Stimulated activated CD4-positive, alpha-beta T cell treated with anti-CD3 and anti-CD28 coated beads, TNF-alpha, amount 100 ng/mL, for 48 hours (primary cell): Measurements from ENCODE around the gene FOXK2.

Experiments used
- DNase-seq, 3 donors: peaks; one replicate each; pipeline ENCODE4 v3.0.0-alpha.2; 2020; ENCODE audit warnings: low read depth in 3 of 3

The FOXK2 gene

GRCh38 chr17:82605939-82606600 lies 86.5 kb downstream of the FOXK2 start:
- no peak for DNase-seq

DNA sequence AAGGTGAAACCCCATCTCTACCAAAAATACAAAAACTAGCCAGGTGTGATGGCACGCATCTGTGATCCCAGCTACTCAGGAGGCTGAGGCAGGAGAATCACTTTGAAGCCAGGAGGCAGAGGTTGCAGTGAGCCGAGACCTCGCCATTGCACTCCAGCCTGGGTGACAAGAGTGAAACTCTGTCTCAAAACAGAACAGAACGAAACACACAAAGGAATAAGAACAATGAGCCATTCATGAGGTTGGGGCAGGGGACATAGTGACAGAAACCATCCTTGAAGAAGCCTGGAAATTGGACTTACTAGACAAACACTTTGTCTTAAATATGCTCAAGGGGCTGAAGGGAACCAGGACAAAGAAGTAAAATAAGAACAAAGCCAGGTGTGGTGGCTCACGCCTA lies 89.3 kb downstream of the FOXK2 start:
- DNase-seq = no peak

GRCh38 chr17:82609655-82610054 lies 90.1 kb downstream of the FOXK2 start:
- no peak for DNase-seq

DNA sequence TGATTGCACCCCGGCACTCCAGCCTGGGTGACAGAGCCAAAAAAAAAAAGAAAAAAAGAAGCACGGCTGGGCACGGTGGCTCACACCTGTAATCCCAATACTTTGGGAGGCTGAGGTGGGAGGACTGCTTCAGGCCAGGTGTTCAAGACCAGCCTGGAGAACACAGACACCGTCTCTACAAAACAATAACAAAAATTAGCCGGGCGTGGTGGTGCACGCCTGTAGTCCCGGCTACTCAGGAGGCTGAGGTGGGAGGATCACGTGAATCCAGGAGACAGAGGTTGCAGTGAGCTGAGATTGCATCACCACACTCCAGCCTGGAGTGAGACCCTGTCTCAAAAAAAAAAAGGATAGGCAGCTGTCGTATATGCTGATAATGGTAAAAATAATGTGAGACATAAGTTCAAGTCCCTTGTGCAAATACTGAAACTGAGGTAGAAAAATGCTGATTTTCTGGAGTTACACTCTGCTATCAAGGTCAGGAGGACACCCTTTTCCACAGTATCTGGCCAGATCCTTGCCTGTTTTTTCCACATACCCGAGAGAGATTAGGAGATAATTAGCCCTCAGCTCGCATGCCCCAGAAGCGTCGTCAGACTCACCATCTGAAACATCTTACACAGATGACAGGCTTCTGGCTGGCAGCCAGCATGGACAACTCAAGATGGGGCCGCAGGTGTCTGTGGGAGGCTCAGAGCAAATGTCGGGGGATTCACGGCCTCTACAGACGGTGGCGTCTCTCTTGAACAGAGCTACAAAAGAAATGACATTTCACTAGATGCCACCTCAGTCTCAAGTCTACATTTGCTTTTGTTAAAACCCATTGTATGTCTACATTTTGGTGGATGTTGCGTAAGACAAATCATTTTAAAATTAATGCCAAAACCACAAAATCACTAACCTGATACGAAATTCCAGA lies 91.9 kb downstream of the FOXK2 start:
- no peak for DNase-seq

DNA sequence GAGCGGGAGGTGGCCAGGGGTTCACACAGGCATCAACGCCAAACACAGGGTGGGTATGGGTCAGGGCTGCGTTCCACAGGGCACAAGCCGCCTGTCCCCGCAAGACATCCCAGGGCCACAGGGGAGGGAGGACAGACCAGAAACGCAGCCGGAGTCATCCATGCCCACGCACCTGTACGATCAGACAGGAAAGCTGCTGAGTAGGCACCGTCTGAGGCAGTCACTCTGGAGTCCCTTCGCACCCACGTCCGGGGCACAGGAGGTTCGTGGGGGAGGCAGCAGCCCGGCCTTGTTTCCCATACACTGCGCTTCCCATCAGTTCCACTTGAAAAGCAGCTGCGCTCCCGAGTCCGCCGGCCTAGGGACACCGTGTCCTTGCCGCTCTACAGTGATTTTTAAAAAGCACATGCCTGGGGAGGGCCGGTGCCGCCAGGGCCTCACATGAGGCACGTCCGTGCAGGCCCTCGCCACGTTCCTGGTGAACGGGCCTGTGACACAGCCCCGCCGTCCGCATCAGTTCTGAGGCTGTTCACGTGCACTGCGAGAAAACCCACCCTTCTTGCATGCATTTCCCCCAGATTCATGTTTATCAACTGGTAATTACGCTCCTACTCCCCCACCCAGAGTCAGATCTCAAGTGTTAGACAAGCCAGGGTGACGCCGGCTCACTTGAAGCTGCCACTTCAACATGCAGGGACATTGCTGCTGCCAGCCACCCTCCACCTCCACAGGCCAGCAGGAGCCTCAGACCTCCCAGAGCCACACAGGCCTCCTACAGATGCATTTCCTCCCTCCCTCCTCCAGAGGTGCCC lies 94.0 kb downstream of the FOXK2 start:
- DNase-seq = no peak

GRCh38 chr17:82614095-82614631 lies 94.6 kb downstream of the FOXK2 start:
- no peak for DNase-seq

DNA sequence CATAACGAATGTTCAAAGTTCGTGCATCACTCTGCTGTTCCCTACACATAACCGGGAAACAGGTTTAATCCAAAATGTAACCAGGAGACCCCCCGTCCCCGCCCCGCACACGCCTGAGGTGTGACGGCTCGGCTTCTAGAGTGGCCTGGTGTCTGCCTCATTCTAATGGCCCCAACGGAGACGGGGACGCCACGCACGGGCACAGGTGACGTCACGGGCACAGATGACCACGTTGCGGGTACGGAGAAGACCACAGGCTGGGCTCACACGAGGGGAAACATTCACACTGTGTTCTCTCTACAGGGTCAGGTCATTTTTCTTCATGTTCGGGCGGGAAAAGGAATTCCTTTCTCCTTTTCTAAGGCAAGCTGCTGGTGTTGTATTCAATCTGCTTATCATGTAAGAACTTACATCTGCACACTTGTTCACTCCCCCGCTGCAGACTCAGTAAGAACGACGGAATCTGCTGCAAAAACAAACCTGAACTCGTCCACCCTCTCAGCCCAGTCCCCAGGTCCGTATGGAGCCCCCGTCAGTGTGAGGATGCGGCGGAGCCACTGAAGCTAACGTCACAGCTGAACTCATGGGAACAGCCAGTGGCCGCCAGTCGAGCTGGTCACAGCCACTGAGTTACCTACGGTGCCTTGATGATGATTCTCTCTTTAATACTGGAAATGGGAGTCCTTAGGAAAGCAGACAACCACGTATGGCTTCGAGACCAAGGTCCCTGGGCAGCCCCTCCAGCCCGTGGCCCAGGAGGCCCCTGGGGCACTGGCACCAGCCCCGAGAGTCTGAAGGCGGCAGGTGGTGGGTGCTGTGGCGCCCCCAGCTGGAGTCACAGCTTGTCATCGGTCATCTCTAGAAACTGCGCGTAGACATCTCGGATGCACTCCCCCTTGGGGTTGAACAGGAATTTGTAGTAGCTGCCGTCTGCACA lies 95.8 kb downstream of the FOXK2 start:
- DNase-seq = no peak

DNA sequence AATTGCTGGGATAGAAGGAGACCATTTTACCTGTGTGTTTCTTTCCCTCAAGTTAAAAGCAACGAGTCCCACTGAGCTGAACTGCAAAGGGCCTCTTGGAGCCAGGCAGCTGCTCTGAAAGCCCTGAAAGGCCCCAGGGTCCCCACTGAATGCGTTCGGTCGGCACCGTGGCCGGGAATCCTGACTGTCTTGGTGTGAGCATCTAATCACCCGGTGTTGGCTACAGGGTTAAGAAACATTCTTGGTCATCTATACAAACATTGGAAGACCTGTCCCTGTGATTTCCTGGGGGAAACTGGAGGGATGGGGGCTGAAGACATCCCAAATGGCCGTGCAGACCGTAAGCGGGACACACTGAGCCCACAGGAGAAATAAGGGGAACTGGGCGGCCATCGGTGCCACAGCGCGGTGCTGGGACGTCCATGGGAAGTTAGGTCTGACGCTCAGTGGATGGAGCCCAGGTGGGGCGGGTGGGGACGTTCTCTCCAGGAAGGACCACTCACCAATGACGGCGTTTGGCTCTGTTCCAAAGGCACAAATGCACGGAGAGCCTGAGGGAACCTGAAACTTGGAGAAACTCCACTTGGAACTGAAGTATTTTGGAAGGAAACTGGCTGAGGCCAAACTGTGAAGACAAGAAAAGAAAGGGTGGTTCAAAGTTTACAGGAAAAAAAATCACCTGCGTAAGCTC lies 96.6 kb downstream of the FOXK2 start:
- DNase-seq = no peak

DNA sequence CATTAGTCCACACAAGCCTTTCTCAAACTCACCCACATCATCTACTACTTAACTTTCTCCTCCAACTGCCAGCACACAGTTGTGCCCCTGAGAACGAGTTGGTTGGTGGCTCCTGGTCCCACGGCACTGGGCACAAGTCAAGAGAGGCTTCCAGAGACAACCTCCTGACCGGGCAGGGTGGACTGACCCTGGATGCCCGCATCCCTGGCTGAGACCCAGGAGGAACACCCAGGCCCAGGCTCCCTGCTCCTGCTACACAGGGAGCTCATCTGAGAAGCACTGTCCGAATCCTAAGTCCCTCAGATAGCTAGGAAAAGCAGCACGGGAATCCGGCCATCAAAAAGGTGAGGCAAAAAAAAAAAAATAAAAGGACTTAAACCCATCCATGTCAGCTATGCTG lies 99.7 kb downstream of the FOXK2 start:
- no peak for DNase-seq

DNA sequence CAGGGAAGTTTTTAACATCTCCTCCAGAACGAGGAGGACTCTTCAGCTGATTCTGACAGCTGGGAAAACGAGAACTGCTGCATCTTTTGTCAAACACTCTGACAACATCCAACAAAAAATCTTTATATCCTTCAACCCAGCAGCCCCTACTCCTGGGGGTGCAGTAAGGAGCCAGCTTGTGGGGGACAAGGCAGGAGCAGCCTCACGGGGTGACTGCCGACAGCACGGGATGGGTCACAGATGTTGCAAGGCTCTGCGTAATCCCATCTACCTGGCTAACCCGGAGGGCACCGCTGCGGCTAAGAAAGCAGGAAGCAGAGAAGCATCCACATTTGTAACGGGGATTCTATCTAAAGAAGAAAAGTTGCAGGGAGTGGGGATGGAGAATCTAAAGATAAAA lies 100.1 kb downstream of the FOXK2 start:
- DNase-seq = no peak

DNA sequence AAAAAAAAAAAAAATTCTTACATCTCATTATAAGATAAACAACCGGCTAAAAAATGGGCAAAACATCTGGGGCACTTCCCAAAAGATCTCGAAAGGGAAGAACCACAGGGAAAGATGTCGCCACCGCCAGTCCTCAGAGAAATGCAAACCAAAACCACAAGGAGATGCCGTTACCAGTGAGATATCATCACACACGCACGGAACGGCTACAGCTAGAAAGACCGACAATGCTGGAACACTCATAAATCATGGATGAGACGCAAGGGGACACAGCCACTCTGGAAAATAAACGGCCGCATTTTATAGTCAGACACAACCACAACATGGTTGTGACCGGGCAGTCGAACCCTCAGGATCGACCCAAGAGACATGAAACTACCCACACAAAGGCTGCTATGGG lies 104.2 kb downstream of the FOXK2 start:
- DNase-seq = no peak

DNA sequence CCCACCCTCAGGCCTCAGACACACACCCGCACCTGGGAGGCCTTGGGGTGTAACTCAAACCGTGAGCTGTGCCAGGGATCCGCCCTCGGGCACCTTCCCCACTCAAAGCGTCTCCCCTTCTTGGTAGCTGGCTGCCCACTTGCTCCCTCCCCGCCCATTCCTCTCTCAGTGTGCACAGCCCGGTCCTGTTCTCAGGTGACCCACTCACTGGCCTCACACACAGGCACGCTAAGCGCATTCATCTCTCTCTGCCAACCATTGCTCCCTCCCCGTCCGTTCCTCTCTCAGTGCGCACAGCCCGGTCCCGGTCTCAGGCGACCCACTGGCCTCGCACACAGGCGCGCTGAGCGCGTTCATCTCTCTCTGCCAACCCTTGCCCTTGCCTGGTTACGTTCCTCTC lies 107.9 kb downstream of the FOXK2 start:
- DNase-seq = no peak

- no peak for DNase-seq
Observed at GRCh38 chr17:82629748-82630147, 110.2 kb downstream of the FOXK2 start.

DNA sequence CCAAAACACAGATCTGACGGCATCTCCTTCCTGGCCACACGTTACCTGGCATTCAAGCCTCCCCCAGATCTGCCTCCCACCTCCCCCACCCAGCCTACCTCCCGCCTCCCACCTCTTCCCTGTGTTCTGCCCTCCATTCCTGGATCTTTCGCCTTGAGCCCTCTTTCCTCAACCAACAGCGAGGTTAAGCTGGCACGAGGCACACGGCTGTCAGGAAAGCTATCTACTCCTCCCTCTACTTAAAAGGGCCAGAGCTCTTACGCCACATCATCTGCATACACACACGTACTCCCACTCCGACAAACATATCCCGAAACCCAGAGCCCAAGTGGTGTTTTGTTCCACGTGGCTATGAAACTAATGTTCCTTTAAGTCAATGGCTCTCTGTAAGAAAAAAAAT lies 110.7 kb downstream of the FOXK2 start:
- DNase-seq = no peak

DNA sequence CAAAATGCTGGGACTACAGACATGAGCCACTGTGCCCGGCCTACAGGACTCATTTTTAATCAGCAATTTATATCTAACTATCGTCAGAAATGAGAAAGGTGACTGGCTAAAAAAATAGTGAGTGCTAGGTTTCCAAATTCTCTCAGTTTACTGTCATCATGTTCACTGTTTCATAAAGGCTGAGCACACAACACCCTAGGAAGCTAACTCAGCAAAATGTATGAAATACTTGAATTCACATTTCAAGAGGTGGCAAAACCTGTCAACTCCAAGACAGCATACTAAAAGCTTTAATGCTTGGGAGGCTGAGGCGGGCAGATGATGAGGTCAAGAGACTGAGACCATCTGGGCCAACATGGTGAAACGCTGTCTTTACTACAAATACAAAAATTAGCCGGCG lies 112.0 kb downstream of the FOXK2 start:
- DNase-seq = no peak

DNA sequence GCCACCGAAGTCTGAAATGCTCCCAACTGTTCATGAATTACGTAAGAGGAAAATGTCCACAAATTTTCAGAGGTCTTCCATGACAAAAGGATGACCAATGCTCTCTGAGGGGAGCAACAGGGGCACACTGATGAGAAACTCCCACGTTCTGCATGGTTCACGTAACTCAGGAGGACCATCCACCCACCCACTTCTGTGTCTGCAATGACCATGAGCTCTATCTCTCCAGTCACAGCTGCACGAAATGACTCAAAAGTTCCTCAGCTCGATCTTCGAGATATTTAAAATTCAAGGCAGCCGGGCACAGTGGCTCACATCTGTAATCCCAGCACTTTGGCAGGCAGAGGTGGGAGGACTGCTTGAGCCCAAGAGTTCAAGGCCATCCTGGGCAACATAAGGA lies 112.9 kb downstream of the FOXK2 start:
- DNase-seq = no peak

- no peak for DNase-seq
Observed at GRCh38 chr17:82633343-82633742, 113.8 kb downstream of the FOXK2 start.

DNA sequence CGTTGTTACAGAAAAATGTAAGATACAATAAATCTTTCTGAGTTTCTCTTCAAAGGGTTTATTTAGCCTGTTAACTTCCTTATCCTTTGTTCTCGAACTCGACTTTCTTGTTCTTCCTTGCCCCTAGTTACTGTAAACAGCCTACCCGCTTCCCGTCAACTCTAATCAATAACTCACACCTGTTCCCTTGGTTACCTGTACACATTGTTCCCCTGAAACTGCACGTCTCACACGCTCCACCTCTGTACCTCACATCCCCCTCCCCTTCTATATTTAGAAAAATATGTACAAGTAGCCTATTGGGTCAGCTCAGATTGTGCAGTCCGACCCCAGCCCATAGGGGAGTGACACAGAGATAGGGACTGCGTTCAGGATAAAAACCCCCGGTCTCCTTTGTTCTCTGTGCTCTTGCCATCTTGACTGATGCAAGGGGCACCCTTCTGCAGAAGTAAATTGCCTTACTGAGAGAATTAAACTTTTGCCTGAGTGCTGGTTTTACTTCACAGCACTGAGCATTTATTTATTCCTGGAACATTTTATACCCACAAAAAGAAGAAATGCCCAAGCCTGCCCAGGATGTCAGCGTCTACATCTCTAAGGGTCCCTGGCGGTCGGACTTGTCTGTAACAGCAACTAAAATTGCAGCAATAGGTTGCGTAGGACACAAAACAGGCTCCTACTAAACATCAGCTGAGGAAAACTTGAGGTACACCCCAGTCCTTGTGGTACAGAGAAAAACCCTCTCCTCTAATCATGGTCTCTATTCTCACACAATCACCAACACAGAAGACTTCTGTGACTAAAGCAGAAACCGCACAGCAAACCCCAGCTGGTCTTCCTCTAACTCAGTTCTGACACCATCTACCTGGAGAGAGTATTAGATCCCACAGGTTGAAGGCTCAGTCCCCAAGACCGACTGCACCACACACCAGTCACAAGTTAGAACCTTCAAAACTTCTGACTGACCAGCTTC lies 117.4 kb downstream of the FOXK2 start:
- DNase-seq = no peak

DNA sequence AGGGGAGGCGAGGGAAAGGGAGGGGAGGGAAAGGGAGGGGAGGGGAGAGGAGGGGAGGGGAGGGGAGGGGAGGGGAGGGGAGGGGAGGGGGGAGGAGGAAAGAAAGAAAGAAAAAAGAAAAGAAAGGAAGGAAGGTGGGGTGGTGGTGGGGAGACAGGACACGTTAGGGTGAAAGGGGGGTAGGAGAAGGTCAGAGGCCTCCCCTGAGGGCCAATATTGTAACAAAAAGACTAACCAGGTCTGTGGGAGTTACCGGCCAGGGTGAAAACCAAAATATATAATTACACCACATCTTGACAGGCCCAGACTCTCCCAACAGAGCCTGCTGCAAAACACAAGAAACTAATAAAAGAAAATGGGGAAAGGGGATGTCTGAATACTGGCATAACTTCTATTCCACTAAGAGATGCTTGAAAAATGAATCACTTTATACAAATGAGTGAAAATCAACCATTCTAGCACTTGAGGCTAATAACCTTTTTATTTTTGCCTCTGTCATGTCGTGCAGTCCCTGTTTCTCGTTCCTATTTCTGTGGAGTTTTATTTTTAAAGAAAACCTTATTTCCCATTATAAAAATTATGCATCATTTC lies 118.7 kb downstream of the FOXK2 start:
- no peak for DNase-seq
